ENCODE results near the gene RHEB.

GRCh38 chr7:151498495-151498894 lies 21.2 kb downstream of the RHEB start:
- TF ChIP-seq GATA2 (IDR thresholded peaks at IDR 0.05; ENCODE audit: low read depth, low read length): no peak
- TF ChIP-seq GATA3 (IDR thresholded peaks at IDR 0.05; ENCODE audit: low read depth, low read length): no peak
